GM19452 (cell line): ENCODE data around the gene AP2A2.

ENCODE experiments used
- ATAC-seq: cut with Tn5 transposase; IDR thresholded peaks from one replicate; pipeline ENCODE4 v1.9.1; 2021; ENCODE audit not compliant: unreplicated experiment

AP2A2 gene

GRCh38 chr11:925496-926301 is at the start of gene AP2A2:
Gene AP2A2, plus strand, starts transcription at chr11:925870. Its CDS starts 152 bp downstream, at chr11:926022.
- peak; percentile 67 for ATAC-seq

- no peak for ATAC-seq
Observed at GRCh38 chr11:876545-876944, 49.1 kb upstream of the AP2A2 start.

- no peak for ATAC-seq
Observed at GRCh38 chr11:877565-877964, 48.1 kb upstream of the AP2A2 start.

GRCh38 chr11:880447-880846 is 45.2 kb upstream of the AP2A2 start:
- ATAC-seq = no peak

GRCh38 chr11:882596-882995 is 43.1 kb upstream of the AP2A2 start:
- ATAC-seq = no peak

GRCh38 chr11:883527-883926 is 42.1 kb upstream of the AP2A2 start:
- no peak for ATAC-seq

- no peak for ATAC-seq
Observed at GRCh38 chr11:884578-885070, 41.0 kb upstream of the AP2A2 start.

- ATAC-seq = no peak
Observed at GRCh38 chr11:886568-886967, 39.1 kb upstream of the AP2A2 start.

- ATAC-seq = no peak
Observed at GRCh38 chr11:887589-887988, 38.1 kb upstream of the AP2A2 start.

- no peak for ATAC-seq
Observed at GRCh38 chr11:888310-889212, 37.1 kb upstream of the AP2A2 start.

- no peak for ATAC-seq
Observed at GRCh38 chr11:889257-889656, 36.4 kb upstream of the AP2A2 start.

- no peak for ATAC-seq
Observed at GRCh38 chr11:889687-890475, 35.8 kb upstream of the AP2A2 start.

GRCh38 chr11:890794-891540 is 34.7 kb upstream of the AP2A2 start:
- no peak for ATAC-seq

GRCh38 chr11:893008-893654 is 32.5 kb upstream of the AP2A2 start:
- no peak for ATAC-seq

- ATAC-seq = no peak
Observed at GRCh38 chr11:894575-895201, 31.0 kb upstream of the AP2A2 start.

GRCh38 chr11:895331-896110 is 30.1 kb upstream of the AP2A2 start:
- ATAC-seq = no peak

- ATAC-seq = no peak
Observed at GRCh38 chr11:897253-898142, 28.2 kb upstream of the AP2A2 start.

- no peak for ATAC-seq
Observed at GRCh38 chr11:898143-898511, 27.5 kb upstream of the AP2A2 start.
